HepG2 (cell line): Measurements from ENCODE around the gene EFCAB11.

Experiments
- ASH2L ChIP-seq: fragments of 300-600, 200-600 bp; sonication (generic); IDR thresholded peaks from 2 replicates; pipeline ENCODE4 v1.7.0; 2017; ENCODE audit warnings: low read depth, mild to moderate bottlenecking, moderate library complexity, mixed read lengths, low read length; ENCODE audit not compliant: insufficient read length
- CHD2 ChIP-seq: IDR thresholded peaks from 2 replicates; pipeline ENCODE4 v1.6.1; 2011; ENCODE audit warnings: low read depth, low read length, improper control_type of control experiment
- CTCF ChIP-seq: sonication (generic); formaldehyde crosslinking; IDR thresholded peaks from 2 replicates; pipeline ENCODE4 v1.5.0; 2020; ENCODE audit warnings: mild to moderate bottlenecking, missing genetic modification reagents, moderate library complexity
- IRF1 ChIP-seq: sonication (generic); formaldehyde crosslinking; IDR thresholded peaks from 2 replicates; pipeline ENCODE4 v1.4.0; 2020; ENCODE audit warnings: low read depth, mild to moderate bottlenecking, missing genetic modification reagents
- MLX ChIP-seq: IDR thresholded peaks from 2 replicates; pipeline ENCODE4 v1.6.1; 2016
- NFRKB ChIP-seq: fragments of 450-650 bp; IDR thresholded peaks from 2 replicates; pipeline ENCODE4 v1.6.1; 2017
- TFDP1 ChIP-seq: IDR thresholded peaks from 2 replicates; pipeline ENCODE4 v1.6.1; 2016; ENCODE audit warnings: missing compliant biosample characterization, missing genetic modification reagents, borderline replicate concordance
- ZKSCAN5 ChIP-seq: sonication (generic); formaldehyde crosslinking; IDR thresholded peaks from 2 replicates; pipeline ENCODE4 v1.5.1; 2020; ENCODE audit warnings: mild to moderate bottlenecking, missing genetic modification reagents
- ZNF253 ChIP-seq: sonication (generic); formaldehyde crosslinking; IDR thresholded peaks from 2 replicates; pipeline ENCODE4 v1.8.0; 2022; ENCODE audit warnings: mild to moderate bottlenecking, missing genetic modification reagents, borderline replicate concordance
- ZNF878 ChIP-seq: sonication (generic); formaldehyde crosslinking; IDR thresholded peaks from 2 replicates; pipeline ENCODE4 v1.8.1; 2023; ENCODE audit warnings: mild to moderate bottlenecking, missing genetic modification reagents, moderate library complexity
- TF ChIP-seq, protein P1 (sequence below): sonication (generic); formaldehyde crosslinking; IDR thresholded peaks from 2 replicates; pipeline ENCODE4 v1.5.0; 2020; ENCODE audit warnings: mild to moderate bottlenecking, missing genetic modification reagents, borderline replicate concordance
- TF ChIP-seq, protein P2 (sequence below): sonication (generic); formaldehyde crosslinking; IDR thresholded peaks from 2 replicates; pipeline ENCODE4 v1.4.0; 2020; ENCODE audit warnings: mild to moderate bottlenecking, missing genetic modification reagents
- TF ChIP-seq, protein P3 (sequence below): sonication (generic); formaldehyde crosslinking; IDR thresholded peaks from 2 replicates; pipeline ENCODE4 v1.4.0; 2020; ENCODE audit warnings: missing genetic modification reagents, mild to moderate bottlenecking, borderline replicate concordance

GRCh38 chr14:89794096-89794495 is 160.4 kb downstream of the EFCAB11 start:
- TF ChIP-seq, protein P1, sequence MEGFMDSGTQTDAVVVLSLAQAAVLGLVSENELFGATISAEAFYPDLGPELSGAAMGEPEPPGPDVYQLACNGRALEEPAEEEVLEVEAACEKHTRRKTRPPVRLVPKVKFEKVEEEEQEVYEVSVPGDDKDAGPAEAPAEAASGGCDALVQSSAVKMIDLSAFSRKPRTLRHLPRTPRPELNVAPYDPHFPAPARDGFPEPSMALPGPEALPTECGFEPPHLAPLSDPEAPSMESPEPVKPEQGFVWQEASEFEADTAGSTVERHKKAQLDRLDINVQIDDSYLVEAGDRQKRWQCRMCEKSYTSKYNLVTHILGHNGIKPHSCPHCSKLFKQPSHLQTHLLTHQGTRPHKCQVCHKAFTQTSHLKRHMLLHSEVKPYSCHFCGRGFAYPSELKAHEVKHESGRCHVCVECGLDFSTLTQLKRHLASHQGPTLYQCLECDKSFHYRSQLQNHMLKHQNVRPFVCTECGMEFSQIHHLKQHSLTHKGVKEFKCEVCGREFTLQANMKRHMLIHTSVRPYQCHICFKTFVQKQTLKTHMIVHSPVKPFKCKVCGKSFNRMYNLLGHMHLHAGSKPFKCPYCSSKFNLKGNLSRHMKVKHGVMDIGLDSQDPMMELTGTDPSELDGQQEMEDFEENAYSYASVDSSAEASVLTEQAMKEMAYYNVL (CRISPR knock-in tag): no peak
- TF ChIP-seq ZKSCAN5 (no peak), ZNF878 (CRISPR knock-in tag) (no peak), TFDP1 (CRISPR knock-in tag) (no peak), CHD2 (no peak), IRF1 (CRISPR knock-in tag) (no peak), CTCF (CRISPR knock-in tag) (no peak), ZNF253 (CRISPR knock-in tag) (no peak), NFRKB (no peak), MLX (CRISPR knock-in tag) (no peak), ASH2L (no peak)
- TF ChIP-seq, protein P2, sequence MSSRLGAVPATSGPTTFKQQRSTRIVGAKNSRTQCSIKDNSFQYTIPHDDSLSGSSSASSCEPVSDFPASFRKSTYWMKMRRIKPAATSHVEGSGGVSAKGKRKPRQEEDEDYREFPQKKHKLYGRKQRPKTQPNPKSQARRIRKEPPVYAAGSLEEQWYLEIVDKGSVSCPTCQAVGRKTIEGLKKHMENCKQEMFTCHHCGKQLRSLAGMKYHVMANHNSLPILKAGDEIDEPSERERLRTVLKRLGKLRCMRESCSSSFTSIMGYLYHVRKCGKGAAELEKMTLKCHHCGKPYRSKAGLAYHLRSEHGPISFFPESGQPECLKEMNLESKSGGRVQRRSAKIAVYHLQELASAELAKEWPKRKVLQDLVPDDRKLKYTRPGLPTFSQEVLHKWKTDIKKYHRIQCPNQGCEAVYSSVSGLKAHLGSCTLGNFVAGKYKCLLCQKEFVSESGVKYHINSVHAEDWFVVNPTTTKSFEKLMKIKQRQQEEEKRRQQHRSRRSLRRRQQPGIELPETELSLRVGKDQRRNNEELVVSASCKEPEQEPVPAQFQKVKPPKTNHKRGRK: no peak
- TF ChIP-seq, protein P3, sequence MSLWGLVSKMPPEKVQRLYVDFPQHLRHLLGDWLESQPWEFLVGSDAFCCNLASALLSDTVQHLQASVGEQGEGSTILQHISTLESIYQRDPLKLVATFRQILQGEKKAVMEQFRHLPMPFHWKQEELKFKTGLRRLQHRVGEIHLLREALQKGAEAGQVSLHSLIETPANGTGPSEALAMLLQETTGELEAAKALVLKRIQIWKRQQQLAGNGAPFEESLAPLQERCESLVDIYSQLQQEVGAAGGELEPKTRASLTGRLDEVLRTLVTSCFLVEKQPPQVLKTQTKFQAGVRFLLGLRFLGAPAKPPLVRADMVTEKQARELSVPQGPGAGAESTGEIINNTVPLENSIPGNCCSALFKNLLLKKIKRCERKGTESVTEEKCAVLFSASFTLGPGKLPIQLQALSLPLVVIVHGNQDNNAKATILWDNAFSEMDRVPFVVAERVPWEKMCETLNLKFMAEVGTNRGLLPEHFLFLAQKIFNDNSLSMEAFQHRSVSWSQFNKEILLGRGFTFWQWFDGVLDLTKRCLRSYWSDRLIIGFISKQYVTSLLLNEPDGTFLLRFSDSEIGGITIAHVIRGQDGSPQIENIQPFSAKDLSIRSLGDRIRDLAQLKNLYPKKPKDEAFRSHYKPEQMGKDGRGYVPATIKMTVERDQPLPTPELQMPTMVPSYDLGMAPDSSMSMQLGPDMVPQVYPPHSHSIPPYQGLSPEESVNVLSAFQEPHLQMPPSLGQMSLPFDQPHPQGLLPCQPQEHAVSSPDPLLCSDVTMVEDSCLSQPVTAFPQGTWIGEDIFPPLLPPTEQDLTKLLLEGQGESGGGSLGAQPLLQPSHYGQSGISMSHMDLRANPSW: no peak
